Measurements from ENCODE around the gene SYTL3. TPM values are rescaled to one million over a fixed set of nuclear protein-coding genes. Genes with fewer than 3 reads are reported as not detected.

The SYTL3 gene
- total RNA-seq, 1 donor from 2014 or later: 5.7 TPM

DNA sequence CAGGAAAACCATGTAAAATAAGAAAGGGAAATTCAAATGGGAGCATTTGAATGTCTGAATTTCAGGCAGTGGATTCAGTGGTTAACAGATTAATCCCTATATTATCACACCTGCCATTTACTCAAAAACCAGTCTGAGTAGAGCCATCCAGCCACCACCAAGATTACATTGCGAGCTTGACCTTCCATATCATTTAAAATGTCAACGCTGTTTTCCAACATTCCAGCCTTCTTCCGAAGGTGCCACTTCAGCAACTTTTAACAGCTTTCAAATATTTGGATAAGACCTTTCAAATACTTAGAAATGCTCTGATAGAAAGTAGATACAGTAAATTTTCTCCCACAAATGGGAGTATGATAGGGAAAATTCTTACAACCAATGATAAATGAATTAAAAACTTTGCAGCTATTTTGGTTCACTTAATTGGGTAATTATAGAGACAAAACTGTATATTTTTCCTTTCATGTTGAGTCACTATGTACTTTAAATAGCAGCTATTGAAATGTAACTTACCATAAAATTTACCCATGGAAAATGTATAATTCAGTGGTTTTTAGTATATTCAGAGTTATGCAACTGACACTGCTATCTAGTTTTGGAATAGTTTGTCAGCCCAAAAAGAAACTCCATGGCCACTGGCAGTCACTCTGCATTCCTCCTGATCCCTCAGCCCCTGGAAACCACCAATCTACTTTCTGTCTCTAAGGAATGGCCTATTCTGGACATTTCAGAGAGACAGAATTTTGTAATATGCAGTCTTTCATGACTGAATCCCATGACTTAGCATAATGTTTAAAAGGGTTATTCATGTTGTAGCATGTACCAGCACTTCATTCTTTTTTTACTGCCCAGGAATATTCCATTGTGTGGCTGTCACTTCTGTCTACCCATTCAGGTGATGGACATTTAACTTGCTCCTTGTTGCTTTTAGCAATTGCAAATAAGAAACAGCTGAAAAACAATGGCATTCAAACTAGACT is 147.8 kb downstream of the SYTL3 start:
- intact Hi-C loops (cut with DNase I): no loop called here
- no peak for DNase-seq (ENCODE audit: low spot score)

DNA sequence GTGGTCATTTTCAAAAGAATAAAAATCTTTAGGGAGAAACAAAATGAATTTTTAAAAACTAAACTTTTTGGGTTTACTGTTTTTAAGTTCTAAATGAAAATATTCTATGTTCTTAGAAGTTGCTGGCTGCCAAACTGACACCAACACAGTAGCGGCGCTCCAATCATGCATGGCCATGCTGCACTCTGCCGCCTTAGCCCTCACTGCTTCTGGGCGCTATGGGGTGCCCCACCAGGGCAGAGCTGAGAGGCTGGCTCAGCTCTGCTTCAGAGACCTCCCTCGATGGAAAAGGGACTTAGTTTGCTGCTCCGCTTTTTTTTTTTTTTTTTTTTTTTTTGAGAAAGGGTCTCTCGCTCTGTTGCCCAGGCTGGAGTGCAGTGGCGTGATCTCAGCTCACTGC is 148.5 kb downstream of the SYTL3 start:
- no peak for DNase-seq (ENCODE audit: low spot score)
- intact Hi-C loops (cut with DNase I): no loop called here

DNA sequence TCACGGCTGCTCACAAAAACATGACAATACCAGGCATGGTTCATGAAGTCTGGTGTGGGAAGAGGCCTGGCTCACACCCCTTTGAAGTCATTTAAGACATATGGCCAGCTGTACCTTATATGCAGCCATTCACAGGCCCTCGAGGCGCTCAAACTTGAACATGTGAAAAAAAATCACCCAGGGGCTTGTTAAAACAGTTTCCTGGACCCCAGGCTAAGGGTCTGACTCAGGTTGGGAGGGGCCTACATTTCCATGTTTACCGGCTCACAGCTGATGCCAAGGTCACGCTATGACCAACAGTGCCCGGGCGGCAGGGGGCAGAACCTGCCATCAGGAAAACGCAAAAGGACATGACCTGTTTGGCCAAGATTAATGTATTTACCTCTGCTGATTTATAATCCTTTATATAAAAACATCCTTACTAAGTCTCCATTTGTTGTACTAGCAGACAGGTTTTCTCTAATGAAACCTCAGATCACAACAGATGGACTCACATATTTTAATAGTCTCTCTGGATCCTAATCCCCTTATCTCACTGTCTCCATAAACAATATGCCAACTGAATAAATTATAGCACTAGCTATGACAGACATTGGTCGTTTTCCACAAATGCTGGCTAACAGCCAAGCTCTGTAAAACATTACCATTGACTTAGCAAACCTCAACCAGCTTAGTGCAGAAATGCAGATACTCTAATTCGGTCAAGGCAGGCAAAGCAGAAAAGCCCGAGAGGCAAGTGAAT is 149.4 kb downstream of the SYTL3 start:
- no peak for DNase-seq (ENCODE audit: low spot score)
- intact Hi-C loops (cut with DNase I): no loop called here

DNA sequence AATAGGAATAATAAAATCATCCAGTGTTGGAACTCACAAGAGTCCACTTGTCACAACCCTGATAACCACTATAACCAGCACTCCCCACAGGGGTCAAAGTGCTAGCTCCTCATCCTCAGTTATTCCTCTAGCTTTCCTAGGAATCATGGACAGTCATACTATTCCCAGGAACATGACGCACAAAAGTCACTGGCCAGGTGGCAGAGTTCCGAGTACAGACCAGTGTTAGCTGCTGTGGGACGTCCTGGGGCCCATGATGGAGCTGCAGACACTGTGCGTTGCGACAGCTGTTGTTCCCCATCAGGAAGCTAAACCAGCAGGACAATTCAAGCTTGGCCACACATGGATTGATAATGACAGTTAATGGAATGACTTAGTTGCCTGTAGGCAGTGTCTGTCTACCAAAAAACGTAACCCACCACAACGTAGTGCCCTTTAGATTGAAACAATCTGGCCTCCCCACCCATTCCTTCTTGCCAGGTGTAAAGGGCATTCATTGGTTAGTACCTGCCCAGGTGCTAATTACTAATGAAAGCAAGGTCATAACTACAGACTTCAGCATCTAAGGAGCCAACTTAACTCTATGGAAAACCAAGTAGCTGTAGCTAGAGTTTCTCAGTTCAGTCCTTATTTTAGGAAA is 151.9 kb downstream of the SYTL3 start:
- intact Hi-C loops (cut with DNase I): loop anchor here (5.0 kb wide), 1 partner anchor 94 kb away; no protein-coding TSS in a partner anchor
- DNase-seq (ENCODE audit: low spot score): no peak

DNA sequence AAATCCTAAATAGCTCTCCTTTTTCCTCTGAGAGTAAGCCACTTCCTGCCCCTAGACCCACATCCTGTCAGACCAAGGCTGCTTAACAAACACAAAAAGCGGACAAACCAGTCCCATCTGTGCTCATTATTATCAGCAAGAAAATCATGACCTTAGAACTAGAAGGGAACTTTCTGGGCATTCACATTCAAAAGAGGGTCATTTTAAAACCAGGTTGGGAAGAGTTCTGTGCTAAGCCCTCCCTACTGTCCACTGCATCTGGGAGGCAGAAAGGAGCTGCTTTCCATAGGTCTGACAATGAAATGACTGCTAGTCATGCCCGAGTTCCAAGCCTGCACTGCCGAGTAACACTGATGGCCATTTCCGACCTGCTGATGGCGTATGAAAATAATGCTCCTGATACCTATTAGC is 153.9 kb downstream of the SYTL3 start:
- no peak for DNase-seq (ENCODE audit: low spot score)
- intact Hi-C loops (cut with DNase I): loop anchor here (5.0 kb wide), 1 partner anchor 96 kb away; no protein-coding TSS in a partner anchor

DNA sequence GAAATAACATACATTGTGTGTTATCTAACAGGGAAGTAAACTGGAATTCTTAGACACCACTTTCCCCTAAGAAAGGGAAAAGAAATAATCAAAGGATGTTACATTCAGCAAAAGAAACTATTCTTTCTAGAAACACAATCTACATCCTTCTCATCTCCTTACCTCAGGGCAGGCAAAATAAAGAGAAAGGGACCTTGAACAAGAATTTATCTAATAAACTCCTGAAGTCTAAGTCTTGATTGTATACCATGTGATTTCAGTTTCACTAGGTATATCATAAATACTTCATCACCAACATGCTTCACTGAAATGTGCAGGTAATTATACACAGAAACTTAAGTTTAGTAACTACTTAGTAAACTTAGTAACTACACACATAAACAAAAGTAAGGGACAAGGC is 154.4 kb downstream of the SYTL3 start:
- intact Hi-C loops (cut with DNase I): loop anchor here (5.0 kb wide), 1 partner anchor 97 kb away; no protein-coding TSS in a partner anchor
- no peak for DNase-seq (ENCODE audit: low spot score)

DNA sequence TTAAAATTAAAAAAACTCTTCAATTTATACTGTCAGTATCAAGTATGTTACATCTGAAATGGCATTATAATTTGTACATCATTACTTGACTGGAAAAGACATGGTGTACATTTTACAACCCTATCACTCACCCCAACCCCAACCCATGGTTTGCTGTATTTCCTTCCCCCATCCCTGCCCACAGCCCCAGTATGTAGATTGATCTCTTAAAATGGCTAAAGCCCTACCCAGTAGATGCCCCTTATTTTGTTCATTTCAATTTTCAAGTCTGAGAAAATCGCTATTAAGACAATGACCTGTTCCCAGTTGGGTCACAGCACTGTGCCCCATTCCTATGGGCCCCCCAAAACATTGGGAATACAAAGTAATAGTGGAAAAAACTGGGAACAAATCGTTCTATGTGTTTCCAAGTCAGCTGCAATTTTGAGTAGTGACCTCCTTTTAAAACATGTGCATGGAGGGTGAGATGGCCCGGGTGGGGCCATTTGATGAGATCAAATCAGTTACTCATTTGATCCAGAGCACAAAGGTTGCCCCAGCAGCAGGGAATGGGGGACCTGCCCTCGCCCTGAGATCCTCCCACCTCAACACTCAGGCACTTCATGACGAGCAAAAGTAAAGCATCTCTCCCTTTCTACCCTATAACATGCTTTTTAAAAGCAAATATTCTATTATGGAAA is 156.0 kb downstream of the SYTL3 start:
- no peak for DNase-seq (ENCODE audit: low spot score)
- intact Hi-C loops (cut with DNase I): no loop called here

DNA sequence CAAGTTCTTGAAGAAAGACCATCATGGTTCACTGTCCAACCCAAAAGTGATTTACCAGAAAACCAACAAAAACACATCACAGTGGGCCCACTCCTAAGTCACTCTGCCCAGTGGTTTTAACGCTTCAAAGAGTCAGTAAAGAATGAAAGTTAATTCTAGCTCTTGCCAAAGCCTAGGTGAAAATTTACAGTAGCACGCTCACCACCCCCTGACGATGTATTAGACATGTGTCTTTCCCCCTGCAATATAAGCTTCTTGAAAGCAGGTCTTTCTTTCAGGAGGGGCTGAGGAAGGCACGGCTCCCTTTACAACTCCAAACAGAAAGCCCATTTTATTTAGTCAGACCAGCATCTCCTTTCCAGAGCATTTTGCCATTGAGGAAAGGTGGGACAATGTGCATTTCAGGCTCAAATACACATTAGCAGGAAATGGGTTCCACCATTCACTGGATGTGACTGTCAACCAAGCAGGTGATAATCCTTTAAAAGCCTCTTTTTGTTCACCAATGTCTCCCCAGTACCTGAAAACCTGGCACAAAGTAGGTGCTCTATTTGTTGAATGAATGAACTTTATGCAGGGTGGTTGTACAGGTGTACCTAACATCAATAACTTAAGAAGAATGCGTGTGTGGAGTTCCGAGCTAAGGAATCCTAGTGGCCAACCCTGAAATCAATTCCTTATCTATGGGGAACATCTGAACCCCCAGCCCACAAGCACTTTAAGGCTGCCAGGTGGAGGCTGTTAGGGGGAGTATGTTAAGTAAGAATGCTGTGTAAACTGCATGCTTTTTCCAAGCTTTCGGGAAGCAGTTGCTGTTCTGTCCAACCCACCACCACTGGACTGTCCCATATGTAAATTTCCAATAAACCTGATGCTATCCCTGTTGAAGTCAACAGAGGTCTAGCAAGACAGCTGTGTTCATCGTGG is 157.9 kb downstream of the SYTL3 start:
- no peak for DNase-seq (ENCODE audit: low spot score)
- intact Hi-C loops (cut with DNase I): no loop called here

DNA sequence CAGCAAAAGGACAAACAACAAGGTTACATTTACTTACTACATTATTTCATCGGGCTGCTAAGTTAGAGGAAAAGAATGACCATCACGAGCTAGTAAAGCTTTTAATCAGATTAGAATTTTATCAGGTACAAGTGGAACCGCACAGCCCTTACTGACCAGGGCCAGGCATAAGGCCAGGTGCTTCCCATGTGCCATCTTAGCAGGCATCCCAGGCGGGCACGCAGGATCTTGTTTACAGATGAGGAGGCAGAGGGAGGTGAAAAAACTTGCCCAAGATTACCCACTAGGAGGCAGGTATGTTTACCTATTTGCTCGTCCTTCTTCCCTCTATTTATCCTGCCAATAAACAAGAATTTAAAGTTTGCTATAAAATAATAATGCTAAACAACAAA is 158.6 kb downstream of the SYTL3 start:
- intact Hi-C loops (cut with DNase I): no loop called here

DNA sequence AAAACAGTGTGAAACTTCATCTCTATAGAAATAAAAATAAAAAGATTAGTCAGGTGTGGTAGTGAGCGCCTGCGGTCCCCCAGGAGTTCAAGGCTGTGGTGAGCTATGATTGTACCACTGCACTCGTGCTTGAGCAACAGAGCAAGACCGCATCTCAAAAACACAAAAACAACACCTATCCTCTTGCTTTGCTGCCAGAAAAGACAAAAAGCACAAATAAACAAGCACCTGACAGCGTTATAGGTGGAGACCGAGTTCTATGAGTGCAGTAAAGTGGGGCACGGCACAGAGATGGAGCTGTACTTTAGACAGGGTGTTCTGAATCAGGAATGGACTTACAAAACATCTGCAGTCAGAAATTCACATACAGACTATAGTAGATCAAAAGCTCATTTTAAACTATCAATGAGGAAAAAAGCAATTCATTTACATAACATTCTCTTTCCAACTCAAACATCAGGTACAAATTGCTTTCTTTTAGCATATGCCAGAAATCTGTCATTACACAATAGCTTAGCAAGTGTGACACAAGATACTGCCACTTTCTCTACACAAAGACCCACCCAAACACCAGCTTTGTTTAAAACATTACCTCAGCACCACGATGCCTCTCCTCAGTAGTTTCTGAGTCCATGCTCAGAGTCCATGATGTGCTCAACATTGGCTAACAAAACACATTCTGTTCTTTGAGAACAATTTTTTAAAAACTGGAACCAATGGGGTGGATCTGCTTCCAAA is 159.3 kb downstream of the SYTL3 start:
- DNase-seq (ENCODE audit: low spot score): no peak
- intact Hi-C loops (cut with DNase I): no loop called here

More for the DNA sequence above, 158.6 kb downstream of the SYTL3 start:
- no peak for DNase-seq (ENCODE audit: low spot score)

DNA sequence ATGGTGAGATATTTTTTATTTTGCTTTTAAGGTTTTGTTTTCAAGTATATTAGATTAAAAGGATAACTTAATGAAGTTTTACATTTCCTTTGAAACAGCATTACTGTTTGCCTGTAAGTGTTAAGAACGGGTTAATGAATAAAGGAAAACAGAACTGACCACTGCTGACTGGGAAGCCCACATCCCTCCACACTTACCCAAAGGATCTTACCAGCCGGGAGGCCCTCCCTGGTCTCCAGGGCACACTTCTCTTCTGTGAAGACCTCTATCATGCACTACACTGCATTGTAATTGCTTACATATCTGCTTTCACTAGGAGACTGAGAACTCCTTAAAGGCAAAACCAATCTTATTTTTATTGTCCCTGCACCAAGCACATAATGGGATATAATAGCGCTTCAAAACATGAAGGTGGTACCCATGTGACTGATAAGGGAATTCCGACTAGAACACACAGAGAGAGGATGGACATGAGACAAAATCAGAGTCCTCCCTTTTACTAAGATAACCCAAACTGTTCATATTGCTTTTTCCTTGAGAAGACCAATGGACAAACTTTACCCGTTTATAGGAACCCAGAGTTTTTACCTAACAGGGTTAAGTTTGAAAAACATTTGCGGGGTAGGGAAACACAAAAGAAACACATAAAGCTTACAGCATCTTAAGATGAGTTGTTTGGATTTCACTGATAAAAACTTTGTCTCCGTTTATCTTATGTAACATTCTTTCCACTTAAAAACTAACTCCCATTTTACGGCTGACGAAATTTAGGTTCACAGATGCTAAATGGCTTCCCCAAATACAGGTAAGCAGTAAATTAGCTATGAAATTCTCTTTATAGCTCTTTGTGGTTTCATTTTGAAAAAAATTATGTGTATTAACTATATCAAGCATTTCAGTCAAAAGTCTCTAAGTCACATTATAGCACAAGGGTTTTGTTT is 160.6 kb downstream of the SYTL3 start:
- intact Hi-C loops (cut with DNase I): no loop called here
- no peak for DNase-seq (ENCODE audit: low spot score)

DNA sequence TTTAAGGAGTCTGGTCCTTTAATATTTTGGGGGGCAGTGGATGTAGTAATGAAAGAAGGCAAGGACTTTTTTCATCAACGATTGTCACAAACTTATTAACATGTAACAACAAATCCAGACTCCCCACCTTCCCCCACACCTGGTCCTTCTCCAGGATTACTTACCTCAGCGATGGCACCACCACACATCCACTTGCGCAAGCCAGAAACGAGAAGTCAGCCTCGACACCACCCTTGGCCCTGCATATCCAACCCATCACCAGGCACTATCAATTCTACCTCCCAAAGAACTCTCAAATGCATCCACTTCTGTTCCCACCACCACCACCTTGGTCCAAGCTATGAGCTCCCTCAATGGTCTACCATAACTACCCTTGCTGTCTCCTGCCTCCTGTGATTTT is 162.8 kb downstream of the SYTL3 start:
- intact Hi-C loops (cut with DNase I): no loop called here
- DNase-seq (ENCODE audit: low spot score): no peak

DNA sequence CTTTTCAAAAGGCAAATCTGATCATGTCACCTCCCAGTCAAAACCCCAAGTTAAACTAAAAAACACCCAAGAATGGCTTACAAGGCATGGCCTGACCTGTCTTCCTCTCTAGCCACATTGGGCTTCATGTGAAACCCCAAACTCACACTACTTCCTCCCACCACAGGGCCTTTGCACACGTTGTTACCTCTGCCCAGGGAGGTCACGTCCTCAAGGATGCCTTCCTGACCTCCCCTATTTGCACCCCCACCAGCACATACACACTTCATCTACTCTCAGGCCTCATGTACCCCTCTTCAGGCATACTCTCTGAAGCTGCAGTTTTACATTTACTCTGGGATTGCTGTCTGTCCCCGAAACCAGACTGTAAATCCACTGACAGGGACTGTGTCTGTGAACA is 163.2 kb downstream of the SYTL3 start:
- intact Hi-C loops (cut with DNase I): no loop called here
- DNase-seq (ENCODE audit: low spot score): no peak
